ENCODE measurements around the gene VWA3A.

Gene VWA3A

DNA sequence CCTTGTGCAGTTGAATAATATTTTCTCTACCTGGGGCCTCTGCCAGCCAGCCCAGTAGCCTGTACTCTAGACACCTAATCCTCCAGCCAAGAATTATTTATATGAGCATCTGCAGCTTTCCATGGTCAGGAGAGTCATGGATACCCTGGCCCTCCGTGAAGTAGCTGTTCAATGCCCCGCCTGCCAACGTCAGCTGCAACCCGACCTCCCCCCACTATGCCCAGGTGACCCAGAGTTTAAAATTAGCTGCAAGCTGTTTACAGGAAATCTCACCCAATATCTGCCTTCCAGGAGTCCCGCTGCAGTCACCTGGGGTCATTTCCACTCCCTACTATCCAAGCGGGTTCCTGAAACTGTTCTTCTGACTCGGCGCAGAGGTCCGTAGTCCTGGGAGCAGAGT, 82.3 kb downstream of the VWA3A start:
- no peak for TF ChIP-seq ZFX (IDR thresholded peaks at IDR 0.05; ENCODE audit: borderline replicate concordance)
- TF ChIP-seq, protein P1, sequence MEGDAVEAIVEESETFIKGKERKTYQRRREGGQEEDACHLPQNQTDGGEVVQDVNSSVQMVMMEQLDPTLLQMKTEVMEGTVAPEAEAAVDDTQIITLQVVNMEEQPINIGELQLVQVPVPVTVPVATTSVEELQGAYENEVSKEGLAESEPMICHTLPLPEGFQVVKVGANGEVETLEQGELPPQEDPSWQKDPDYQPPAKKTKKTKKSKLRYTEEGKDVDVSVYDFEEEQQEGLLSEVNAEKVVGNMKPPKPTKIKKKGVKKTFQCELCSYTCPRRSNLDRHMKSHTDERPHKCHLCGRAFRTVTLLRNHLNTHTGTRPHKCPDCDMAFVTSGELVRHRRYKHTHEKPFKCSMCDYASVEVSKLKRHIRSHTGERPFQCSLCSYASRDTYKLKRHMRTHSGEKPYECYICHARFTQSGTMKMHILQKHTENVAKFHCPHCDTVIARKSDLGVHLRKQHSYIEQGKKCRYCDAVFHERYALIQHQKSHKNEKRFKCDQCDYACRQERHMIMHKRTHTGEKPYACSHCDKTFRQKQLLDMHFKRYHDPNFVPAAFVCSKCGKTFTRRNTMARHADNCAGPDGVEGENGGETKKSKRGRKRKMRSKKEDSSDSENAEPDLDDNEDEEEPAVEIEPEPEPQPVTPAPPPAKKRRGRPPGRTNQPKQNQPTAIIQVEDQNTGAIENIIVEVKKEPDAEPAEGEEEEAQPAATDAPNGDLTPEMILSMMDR (IDR thresholded peaks at IDR 0.05), result no peak
- H3K27ac ChIP-seq, result no peak overlapping the region

GRCh38 chr16:22177968-22178930, 85.9 kb downstream of the VWA3A start:
- TF ChIP-seq ZFX (IDR thresholded peaks at IDR 0.05; ENCODE audit: borderline replicate concordance), result no peak
- TF ChIP-seq, protein P1 (IDR thresholded peaks at IDR 0.05), result no peak
- no peak overlapping the region for H3K27ac ChIP-seq

- H3K27ac ChIP-seq, result no peak overlapping the region
- TF ChIP-seq, protein P1 (IDR thresholded peaks at IDR 0.05), result no peak
- no peak for TF ChIP-seq ZFX (IDR thresholded peaks at IDR 0.05; ENCODE audit: borderline replicate concordance)
Measured at GRCh38 chr16:22181426-22181825, 89.1 kb downstream of the VWA3A start.

- TF ChIP-seq, protein P1 (IDR thresholded peaks at IDR 0.05), result no peak
- no peak for TF ChIP-seq ZFX (IDR thresholded peaks at IDR 0.05; ENCODE audit: borderline replicate concordance)
- H3K27ac ChIP-seq, result no peak overlapping the region
Measured at GRCh38 chr16:22181843-22182242, 89.5 kb downstream of the VWA3A start.

GRCh38 chr16:22183335-22183734, 91.0 kb downstream of the VWA3A start:
- TF ChIP-seq, protein P1 (IDR thresholded peaks at IDR 0.05), result no peak
- no peak for TF ChIP-seq ZFX (IDR thresholded peaks at IDR 0.05; ENCODE audit: borderline replicate concordance)
- no peak overlapping the region for H3K27ac ChIP-seq

DNA sequence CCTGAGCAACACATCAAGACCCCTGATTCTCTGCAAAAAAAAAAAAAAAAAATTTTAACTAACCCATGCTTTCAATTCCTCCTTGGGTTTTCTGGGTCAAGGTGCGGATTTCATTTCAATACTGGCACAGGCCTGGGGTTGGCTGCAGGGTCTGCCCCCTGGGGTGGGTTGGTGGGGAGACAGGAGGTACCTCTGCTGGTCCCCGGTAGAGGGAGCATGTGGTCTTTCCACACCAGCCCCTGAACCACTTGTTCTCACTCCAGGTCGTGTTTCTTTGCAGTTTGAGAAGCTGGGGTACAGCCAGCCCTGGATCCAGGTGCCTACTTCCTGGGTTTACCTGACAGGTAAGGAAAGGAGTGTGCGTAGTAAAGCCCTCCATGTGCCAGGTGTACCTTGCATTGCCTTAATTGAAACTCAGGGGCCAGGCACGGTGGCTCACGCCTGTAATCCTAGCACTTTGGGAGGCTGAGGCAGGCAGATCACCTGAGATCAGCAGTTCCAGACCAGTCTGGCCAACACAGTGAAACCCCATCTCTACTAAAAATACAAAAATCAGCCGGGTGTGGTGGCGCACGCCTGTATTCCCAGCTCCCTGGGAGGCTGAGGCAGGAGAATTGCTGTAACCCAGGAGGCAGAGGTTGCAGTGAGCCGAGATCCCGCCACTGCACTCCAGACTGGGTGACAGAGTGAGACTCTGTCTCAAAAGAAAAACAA, 91.7 kb downstream of the VWA3A start:
- H3K27ac ChIP-seq, result no peak overlapping the region
- no peak for TF ChIP-seq ZFX (IDR thresholded peaks at IDR 0.05; ENCODE audit: borderline replicate concordance)
- TF ChIP-seq, protein P1 (IDR thresholded peaks at IDR 0.05), result 0 out of 2 replicates have a peak, but pooled peaks have one; percentile 7

GRCh38 chr16:22184615-22184968, 92.3 kb downstream of the VWA3A start:
- TF ChIP-seq, protein P1 (IDR thresholded peaks at IDR 0.05), result no peak
- no peak for TF ChIP-seq ZFX (IDR thresholded peaks at IDR 0.05; ENCODE audit: borderline replicate concordance)

More at GRCh38 chr16:22184615-22184968, 92.3 kb downstream of the VWA3A start:
- no peak overlapping the region for H3K27ac ChIP-seq

Data from 22Rv1 (cell line).